Effector memory CD8-positive, alpha-beta T cell (primary cell): Measurements from ENCODE around the gene GALNT10.

ENCODE experiments used
- ATAC-seq: fragments of 150-1000 bp; cut with Tn5 transposase; replicated peaks from 2 replicates; pipeline ENCODE4 v1.10.0; 2021; ENCODE audit warnings: mild to moderate bottlenecking, moderate library complexity
- DNase-seq, 3 experiments: peaks; one replicate each; pipeline ENCODE4 v3.0.0; 2021
- H3K27ac Mint-ChIP-seq, 2 donors: one replicate each; pipeline ENCODE4 v1.8.0; 2022; ENCODE audit warnings: mild to moderate bottlenecking in 2 of 2, mixed read lengths in 2 of 2, moderate library complexity in 2 of 2
- H3K27me3 Mint-ChIP-seq, 2 donors: one replicate each; pipeline ENCODE4 v1.8.0; 2022; ENCODE audit warnings: mixed read lengths in 2 of 2
- H3K36me3 Mint-ChIP-seq: one replicate; pipeline ENCODE4 v1.8.0; 2022; ENCODE audit warnings: mild to moderate bottlenecking, moderate library complexity, mixed read lengths; ENCODE audit not compliant: insufficient read depth
- H3K4me1 Mint-ChIP-seq, 2 donors: one replicate each; pipeline ENCODE4 v1.8.0; 2022; ENCODE audit warnings: low read depth in 2 of 2, mixed read lengths in 2 of 2
- H3K4me3 Mint-ChIP-seq, 2 donors: one replicate each; pipeline ENCODE4 v1.8.0; 2022; ENCODE audit warnings: mild to moderate bottlenecking in 2 of 2, mixed read lengths in 2 of 2, moderate library complexity in 2 of 2
- H3K9me3 Mint-ChIP-seq, 2 donors: one replicate each; pipeline ENCODE4 v1.8.0; 2022; ENCODE audit warnings: mixed read lengths in 2 of 2

Gene GALNT10

DNA sequence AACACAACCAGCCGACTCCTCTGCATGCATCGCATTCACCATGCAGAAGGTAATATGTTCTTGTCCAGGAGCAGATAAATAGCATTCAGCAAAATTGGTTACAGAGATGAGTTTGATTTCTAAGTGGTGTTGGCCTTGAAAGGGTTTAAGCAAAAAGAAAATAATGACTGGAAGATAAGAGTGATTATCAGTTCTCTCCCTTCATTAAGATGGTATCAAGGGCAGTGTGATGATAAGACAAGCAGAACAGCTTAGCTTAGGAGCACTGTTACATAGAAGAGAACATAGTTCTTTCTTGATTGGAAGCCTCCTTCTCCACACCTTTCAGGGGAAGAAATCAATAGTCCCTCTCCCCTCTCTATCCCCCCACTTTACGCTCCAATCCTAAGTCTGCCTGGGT, 121.5 kb downstream of the GALNT10 start:
- H3K4me3 Mint-ChIP-seq = no peak overlapping the region
- ATAC-seq = no peak
- H3K9me3 Mint-ChIP-seq = no peaks in the 10 kb centered on the region
- H3K36me3 Mint-ChIP-seq = peaks cover 5% of the 10 kb centered on the region
- H3K27me3 Mint-ChIP-seq = no peaks in the 10 kb centered on the region
- DNase-seq = no peak
- H3K4me1 Mint-ChIP-seq = peaks cover 26 to 31% of the 10 kb centered on the region in 2 donors
- H3K27ac Mint-ChIP-seq = no peak overlapping the region

DNA sequence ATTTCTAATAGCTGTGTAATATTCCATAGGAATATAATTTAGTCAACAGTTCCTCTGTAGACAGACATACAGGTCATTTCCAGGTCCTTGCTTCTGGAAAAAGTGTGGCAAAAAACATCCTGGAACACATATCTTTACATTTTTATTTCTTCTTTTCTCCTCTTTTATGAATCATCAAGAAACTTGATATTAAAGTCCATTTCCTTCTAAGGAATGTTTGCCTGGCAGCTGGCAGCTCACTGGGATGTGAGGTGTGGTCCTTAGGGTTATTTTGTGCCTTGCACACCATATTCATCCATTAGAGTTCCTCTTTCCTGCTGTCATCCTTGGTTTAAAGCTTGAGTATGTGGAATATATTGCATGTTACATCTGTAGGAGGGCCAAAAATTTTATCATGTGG, 122.0 kb downstream of the GALNT10 start:
- Mint-ChIP-seq H3K4me3 (no peak overlapping the region), H3K27ac (no peak overlapping the region), H3K36me3 (peaks cover 5% of the 10 kb centered on the region), H3K4me1 (peaks cover 26 to 31% of the 10 kb centered on the region in 2 donors), H3K27me3 (no peaks in the 10 kb centered on the region), H3K9me3 (no peaks in the 10 kb centered on the region)
- DNase-seq = no peak
- no peak for ATAC-seq

DNA sequence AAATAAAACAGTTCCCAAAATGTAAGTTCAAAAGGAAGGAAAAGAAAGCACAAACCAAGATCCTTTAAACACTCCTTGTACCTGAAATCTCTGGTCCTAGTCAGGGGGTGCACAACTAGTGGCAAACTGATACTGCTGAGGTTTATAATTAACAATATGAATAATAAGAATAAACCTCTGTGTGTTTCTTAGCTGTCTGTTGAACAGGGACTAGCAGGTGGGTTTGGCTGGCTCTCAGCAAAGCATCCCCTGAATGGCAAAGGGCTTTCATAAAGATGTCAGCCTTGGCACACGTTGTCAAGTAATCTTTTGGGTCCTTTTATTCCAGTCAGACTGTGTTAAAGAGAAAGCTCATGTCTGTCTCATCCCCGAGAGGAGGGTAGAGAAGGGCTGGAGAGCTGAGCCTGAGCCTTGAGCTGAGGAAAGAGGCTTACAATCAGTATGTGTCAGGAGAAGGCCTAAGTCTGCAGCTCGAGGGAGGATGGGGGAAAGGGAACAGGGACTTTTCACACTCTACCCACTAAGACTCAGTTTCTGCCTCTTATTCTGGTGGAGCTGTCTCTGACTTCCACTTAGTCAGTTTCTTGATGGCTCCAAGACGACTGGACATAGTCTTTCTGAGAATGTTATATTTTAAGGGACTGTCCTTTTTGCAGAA, 123.0 kb downstream of the GALNT10 start:
- Mint-ChIP-seq H3K27ac (no peak overlapping the region), H3K27me3 (no peaks in the 10 kb centered on the region), H3K36me3 (peaks cover 5% of the 10 kb centered on the region), H3K9me3 (no peaks in the 10 kb centered on the region), H3K4me1 (peaks cover 25 to 28% of the 10 kb centered on the region in 2 donors), H3K4me3 (no peak overlapping the region)
- no peak for ATAC-seq
- no peak for DNase-seq

DNA sequence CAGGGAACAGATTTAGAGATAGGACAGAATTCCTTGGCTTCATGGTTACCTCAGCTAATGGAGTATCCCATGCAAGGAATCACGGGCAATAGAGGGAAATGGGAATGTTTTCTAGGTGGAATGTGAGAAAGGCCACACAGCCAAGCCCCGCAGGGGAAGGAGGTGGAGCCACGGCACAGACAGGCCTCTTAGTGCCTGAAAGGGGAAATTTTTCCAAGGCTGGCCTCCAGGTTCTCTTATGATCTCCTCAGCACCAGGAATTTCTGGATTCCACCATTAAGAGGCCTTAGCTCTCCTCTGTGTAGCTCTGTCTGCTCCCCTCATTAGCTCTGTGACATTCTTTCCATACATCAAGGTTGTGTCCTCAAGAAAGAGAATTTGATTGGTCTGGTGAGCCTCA, 124.7 kb downstream of the GALNT10 start:
- Mint-ChIP-seq H3K36me3 (peaks cover 5% of the 10 kb centered on the region), H3K4me1 (peaks cover 14 to 20% of the 10 kb centered on the region in 2 donors), H3K4me3 (no peak overlapping the region), H3K9me3 (no peaks in the 10 kb centered on the region), H3K27me3 (no peaks in the 10 kb centered on the region), H3K27ac (no peak overlapping the region)
- DNase-seq = no peak
- no peak for ATAC-seq

DNA sequence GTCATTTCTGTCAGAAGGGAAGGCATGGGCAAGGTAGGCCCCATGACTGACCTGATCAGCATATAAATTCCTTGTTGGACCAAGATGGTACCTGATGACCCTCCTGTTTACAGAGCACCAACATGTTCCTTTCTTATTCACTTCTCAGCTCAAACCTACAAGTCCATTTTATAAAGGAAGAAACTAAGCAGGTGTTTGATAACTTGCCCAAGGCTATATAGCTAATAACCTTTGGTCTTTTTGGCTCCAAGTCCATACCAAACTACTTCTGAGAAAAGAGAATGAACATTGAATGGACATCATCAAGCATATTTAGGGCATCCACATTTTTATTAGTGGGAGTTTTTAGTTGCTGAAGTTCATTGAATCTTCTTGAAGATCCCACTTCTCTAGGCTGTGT, 125.2 kb downstream of the GALNT10 start:
- Mint-ChIP-seq H3K27me3 (no peaks in the 10 kb centered on the region), H3K9me3 (no peaks in the 10 kb centered on the region), H3K4me1 (peaks cover 17 to 20% of the 10 kb centered on the region in 2 donors), H3K27ac (no peak overlapping the region), H3K36me3 (peaks cover 5% of the 10 kb centered on the region), H3K4me3 (no peak overlapping the region)
- no peak for DNase-seq
- no peak for ATAC-seq

DNA sequence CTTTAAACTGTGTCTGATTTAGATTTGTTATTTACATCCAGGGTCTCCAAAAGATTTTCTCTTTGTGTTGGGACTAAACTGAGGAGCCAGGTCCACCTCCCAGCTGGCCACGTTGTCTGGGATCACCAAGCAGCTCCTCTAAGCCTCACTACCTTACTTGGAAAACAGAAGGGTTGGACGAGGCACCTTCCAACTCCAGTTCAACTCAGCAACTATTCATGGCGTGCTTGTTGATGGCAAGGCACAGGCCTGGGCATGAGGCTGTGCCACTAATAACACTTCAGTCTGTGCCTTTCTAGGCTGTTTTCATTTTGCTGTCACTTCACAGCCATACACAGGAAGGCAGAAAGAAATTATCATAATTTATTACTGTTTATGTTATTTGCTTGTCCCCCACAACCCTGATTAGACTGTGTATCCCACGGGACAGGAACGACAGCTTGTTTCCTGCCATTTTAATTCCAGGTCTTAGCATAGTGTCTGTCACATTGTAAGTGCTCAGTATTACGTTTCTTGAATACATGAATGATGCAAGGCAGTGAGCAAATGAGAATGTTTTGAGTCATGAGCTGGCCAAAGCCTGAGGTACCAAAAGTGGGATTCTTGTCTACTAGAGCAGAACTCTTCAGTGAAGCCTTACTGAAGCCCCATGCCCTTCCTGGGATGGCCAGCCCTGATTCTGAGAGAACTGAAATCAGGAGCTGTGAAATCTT, 125.8 kb downstream of the GALNT10 start:
- DNase-seq (no peak), ATAC-seq (no peak)
- peak overlapping the region in 1 of 2 donors; percentile 72 for H3K27ac Mint-ChIP-seq
- no peaks in the 10 kb centered on the region for H3K9me3 Mint-ChIP-seq
- no peak overlapping the region for H3K4me3 Mint-ChIP-seq
- H3K4me1 Mint-ChIP-seq = peaks cover 17 to 23% of the 10 kb centered on the region in 2 donors
- H3K36me3 Mint-ChIP-seq = peaks cover 5% of the 10 kb centered on the region
- H3K27me3 Mint-ChIP-seq = no peaks in the 10 kb centered on the region

DNA sequence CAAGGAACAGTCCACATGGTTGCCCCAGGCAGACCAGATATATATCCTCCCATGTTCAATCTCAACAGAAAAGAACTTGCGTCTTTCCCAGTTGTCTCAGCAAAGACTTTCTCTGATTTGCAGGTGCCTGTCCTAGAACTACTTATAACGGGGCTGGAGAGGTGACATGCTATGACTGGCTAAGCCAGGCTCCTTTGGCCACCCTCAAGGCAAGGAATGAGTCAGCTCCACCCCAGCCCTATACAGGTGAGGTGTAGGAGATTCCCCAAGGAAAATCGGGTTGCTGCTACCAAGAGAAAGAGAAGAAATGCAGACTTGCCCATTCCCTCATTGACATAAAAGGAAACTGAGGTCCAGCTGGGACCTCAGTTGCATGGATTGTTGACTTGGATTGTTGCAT, 127.4 kb downstream of the GALNT10 start:
- peaks cover 1% of the 10 kb centered on the region for H3K36me3 Mint-ChIP-seq
- no peak for ATAC-seq
- no peak overlapping the region for H3K27ac Mint-ChIP-seq
- no peaks in the 10 kb centered on the region for H3K9me3 Mint-ChIP-seq
- no peaks in the 10 kb centered on the region for H3K27me3 Mint-ChIP-seq
- DNase-seq = no peak
- no peak overlapping the region for H3K4me3 Mint-ChIP-seq
- H3K4me1 Mint-ChIP-seq = peaks cover 13 to 24% of the 10 kb centered on the region in 2 donors

DNA sequence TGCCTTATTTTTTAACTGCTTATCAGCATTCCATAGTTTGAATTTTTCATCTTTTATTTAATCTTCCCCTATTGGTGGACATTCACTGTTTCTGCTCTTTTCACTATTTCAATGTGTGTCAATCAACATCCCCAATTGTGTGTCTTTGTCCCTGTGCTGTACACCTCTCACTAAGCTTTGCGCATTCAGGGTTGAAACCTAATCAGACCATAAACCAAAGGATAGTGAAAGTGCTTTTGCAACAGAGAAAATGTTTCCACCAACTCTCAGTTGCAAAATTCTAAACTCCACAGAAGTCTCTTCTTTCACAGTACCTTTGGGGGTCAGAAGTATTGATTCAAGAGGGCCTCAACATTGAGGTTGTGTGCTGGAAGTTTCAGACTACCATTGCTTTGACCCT, 128.2 kb downstream of the GALNT10 start:
- ATAC-seq = no peak
- Mint-ChIP-seq H3K36me3 (peaks cover 4% of the 10 kb centered on the region), H3K9me3 (no peaks in the 10 kb centered on the region), H3K4me3 (no peak overlapping the region), H3K27ac (no peak overlapping the region), H3K27me3 (no peaks in the 10 kb centered on the region), H3K4me1 (peaks cover 13 to 23% of the 10 kb centered on the region in 2 donors)
- no peak for DNase-seq

DNA sequence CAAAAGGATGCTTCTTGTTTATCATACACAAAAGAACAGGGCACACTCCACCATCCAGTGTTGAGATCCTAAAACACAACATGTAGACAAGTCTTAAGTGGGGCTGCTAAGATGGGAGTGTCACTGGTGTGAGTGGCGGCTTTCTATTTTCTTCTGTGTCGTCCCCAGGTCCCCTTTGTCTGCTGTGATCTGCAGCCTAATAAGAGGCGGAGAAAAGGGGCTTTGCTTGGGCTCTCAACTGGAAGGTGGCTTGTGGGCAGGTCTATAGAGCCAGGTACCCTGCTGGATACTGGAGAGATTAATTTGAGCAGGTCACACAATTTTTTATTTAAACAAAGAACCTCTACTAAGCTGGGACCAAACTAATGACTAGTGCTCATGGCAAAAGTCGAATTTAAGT, 129.2 kb downstream of the GALNT10 start:
- DNase-seq = no peak
- H3K36me3 Mint-ChIP-seq = peaks cover 4% of the 10 kb centered on the region
- H3K4me1 Mint-ChIP-seq = peaks cover 13 to 28% of the 10 kb centered on the region in 2 donors
- H3K27me3 Mint-ChIP-seq = no peaks in the 10 kb centered on the region
- H3K4me3 Mint-ChIP-seq = no peak overlapping the region
- H3K9me3 Mint-ChIP-seq = no peaks in the 10 kb centered on the region
- ATAC-seq = no peak
- peak overlapping the region in 1 of 2 donors; percentile 5 for H3K27ac Mint-ChIP-seq

DNA sequence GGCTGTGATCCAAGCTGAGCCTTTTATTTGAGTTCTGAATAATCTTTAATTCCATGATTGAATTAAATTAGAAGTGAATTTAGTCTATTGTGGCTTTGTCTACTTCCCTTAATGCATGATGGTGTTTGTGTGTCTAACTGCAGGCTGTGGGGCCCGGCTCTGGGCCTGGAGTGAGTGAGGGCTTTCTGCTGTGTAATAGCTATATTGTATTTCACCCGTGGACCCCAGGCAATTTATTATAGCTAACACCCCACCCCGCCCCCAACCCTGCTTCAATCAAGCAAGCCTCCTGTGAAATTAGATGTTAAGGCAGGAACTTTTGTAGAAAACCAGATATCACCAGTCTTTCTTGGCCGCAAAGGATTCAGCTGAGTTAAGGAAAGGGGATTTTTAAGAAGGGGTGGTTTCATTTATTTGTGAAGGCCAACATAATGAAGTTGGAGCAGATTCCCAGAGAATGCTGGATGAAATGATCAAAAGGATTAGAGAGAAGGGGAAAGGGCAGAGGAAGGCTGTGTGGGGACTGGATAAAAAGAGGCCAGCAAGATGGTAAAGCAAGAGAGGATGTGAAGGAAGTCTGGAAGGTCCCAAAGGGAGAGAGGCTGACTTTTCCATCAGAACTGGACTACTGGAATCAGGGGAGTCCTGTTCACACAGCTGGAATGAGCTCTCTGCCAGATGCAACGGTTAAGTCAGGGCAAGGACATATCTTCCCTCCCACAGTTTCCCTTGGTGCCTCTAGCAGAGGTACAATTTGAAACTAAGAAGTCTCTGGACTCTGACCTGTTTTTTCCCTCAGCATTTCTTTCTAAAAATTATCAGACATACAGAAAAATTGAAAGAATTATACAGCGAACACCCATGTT, 129.9 kb downstream of the GALNT10 start:
- no peak for ATAC-seq
- Mint-ChIP-seq H3K4me1 (peaks cover 10 to 27% of the 10 kb centered on the region in 2 donors), H3K36me3 (peaks cover 4% of the 10 kb centered on the region), H3K27ac (peak overlapping the region in 1 of 2 donors; percentile 5), H3K9me3 (no peaks in the 10 kb centered on the region), H3K4me3 (no peak overlapping the region), H3K27me3 (no peaks in the 10 kb centered on the region)
- no peak for DNase-seq

DNA sequence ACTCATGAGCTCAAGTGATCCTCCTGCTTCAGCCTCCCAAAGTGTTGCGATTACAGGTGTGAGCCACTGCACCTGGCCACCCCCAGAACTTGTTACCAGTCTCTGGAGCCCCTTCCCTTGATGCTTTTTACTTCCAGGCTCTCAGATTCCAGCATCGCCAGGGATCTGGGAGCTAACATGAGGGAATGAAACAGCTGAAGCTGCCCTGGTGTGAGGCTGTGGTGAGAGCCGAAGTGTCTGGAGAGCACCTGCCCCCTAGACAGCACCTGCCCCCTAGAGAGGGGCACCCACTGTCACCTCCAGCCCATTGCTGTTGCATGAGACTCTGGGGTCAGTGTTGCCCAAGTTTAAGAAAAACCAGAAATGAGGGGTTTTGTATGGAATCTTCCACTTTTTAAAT, 131.0 kb downstream of the GALNT10 start:
- ATAC-seq = no peak
- Mint-ChIP-seq H3K27me3 (no peaks in the 10 kb centered on the region), H3K36me3 (peaks cover 4% of the 10 kb centered on the region)

DNA sequence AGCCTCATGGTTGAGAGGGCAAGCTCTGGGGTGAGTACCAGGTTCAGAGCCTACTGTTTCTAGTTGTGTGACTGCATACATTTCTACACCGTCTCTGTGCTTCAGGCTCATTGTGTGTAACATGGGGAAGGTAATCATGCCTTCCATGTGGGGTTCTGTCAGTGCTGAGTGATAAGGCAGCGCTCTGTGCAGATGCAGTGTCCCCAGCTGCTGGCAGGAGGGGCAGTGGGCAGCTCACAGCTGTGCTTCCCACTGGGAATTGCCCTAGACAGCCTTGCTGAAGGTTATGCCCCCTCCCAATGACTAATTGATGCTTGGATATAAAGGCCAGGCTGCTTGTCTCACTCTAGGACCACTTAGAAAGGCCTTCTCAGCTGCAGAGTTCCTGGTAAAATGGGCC, 133.5 kb downstream of the GALNT10 start:
- Mint-ChIP-seq H3K4me1 (peaks cover 10 to 22% of the 10 kb centered on the region in 2 donors), H3K4me3 (no peak overlapping the region), H3K36me3 (peaks cover 4% of the 10 kb centered on the region), H3K27ac (no peak overlapping the region), H3K27me3 (no peaks in the 10 kb centered on the region), H3K9me3 (no peaks in the 10 kb centered on the region)
- no peak for DNase-seq
- no peak for ATAC-seq

More for the DNA sequence above, 131.0 kb downstream of the GALNT10 start:
- Mint-ChIP-seq H3K4me3 (no peak overlapping the region), H3K4me1 (peaks cover 10 to 26% of the 10 kb centered on the region in 2 donors), H3K27ac (peak overlapping the region in 1 of 2 donors; percentile 76), H3K9me3 (no peaks in the 10 kb centered on the region)
- no peak for DNase-seq

DNA sequence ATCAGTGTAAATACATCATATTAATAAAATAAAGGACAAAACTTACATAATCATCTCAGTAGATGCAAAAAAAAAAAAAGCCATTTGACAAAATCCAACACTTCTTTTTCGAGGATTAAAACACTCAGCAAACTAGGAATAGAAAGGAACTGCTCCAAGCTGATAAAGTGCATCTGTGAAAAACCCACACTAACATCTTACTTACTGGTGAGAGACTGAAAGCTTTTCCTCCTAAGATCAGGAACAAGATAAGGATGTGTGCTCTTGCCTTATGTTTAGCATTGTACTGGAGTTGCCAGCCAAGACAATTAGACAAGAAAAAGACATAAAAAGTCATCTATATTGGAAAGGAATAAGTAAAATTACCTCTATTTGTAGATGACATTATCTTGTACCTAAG, 135.0 kb downstream of the GALNT10 start:
- Mint-ChIP-seq H3K9me3 (no peaks in the 10 kb centered on the region), H3K27me3 (no peaks in the 10 kb centered on the region), H3K27ac (no peak overlapping the region), H3K4me1 (peaks cover 1 to 16% of the 10 kb centered on the region in 2 donors), H3K4me3 (no peak overlapping the region), H3K36me3 (peaks cover 9% of the 10 kb centered on the region)
- ATAC-seq = no peak
- no peak for DNase-seq
